ENCODE results near the gene LRMDA.

DNA sequence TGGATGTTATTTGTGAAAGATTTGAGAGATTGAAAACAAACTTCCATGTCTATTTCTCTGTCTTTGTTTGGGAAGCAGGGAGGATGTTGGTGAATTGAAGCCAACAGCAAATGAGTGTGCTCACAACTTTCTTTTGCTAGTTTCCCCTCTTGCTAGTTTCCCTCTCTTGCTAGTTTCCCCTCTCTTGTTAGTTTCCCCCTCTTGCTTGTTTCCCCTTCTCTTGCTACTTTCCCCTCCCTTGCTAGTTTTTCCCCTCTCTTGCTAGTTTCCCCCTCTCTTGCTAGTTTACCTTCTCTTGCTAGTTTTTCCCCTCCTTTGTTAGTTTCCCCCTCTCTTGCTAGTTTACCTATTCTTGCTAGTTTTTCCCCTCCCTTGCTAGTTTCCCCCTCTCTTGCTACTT lies 613.3 kb downstream of the LRMDA start:
- no peak for TF ChIP-seq POLR2A (IDR thresholded peaks at IDR 0.05)
- TF ChIP-seq, protein P1, sequence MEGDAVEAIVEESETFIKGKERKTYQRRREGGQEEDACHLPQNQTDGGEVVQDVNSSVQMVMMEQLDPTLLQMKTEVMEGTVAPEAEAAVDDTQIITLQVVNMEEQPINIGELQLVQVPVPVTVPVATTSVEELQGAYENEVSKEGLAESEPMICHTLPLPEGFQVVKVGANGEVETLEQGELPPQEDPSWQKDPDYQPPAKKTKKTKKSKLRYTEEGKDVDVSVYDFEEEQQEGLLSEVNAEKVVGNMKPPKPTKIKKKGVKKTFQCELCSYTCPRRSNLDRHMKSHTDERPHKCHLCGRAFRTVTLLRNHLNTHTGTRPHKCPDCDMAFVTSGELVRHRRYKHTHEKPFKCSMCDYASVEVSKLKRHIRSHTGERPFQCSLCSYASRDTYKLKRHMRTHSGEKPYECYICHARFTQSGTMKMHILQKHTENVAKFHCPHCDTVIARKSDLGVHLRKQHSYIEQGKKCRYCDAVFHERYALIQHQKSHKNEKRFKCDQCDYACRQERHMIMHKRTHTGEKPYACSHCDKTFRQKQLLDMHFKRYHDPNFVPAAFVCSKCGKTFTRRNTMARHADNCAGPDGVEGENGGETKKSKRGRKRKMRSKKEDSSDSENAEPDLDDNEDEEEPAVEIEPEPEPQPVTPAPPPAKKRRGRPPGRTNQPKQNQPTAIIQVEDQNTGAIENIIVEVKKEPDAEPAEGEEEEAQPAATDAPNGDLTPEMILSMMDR (IDR thresholded peaks at IDR 0.05) = no peak

Measured in body of pancreas (tissue), 4 donors.